SK-MEL-5 (cell line): Measurements from ENCODE around the gene SNRNP25. TPM values are rescaled to one million over a fixed set of nuclear protein-coding genes. Genes with fewer than 3 reads are reported as not detected.
"Not testable (repeated sequence)": the region's sequence is repeated elsewhere in the genome, so short reads cannot be mapped to it uniquely, and the experiment has no call there.

Source experiments
- DNase-seq: peaks from one replicate; pipeline ENCODE4 v3.0.0-alpha.2; 2016; ENCODE audit warnings: low read depth, low spot score
- in situ Hi-C: cut with HindIII; loops from 2 replicates; pipeline ENCODE4 v1.10.0; 2016; ENCODE audit warnings: low sequenced_read_pairs, high pct_unique_total_duplicates, low pct_unique_long_range_greater_than_20kb
- total RNA-seq: library from RNA; depleted of rRNA; stranded (reverse); fragments of >200 nt; shearing (Covaris generic); gene quantifications from 2 replicates; pipeline ENCODE4 v1.2.3, GENCODE V29; 2014

Gene SNRNP25
- total RNA-seq, 1 experiment from 2014 or later: 26.0 TPM

- in situ Hi-C loops, DNase-seq: not testable (repeated sequence)
Measured at GRCh38 chr16:38206-38605, 15.4 kb upstream of the SNRNP25 start.

GRCh38 chr16:38941-39892, 14.4 kb upstream of the SNRNP25 start:
- DNase-seq: no peak
- in situ Hi-C loops: no loop called here

- in situ Hi-C loops: no loop called here
- DNase-seq: no peak
Measured at GRCh38 chr16:41439-42068, 12.1 kb upstream of the SNRNP25 start.

DNA sequence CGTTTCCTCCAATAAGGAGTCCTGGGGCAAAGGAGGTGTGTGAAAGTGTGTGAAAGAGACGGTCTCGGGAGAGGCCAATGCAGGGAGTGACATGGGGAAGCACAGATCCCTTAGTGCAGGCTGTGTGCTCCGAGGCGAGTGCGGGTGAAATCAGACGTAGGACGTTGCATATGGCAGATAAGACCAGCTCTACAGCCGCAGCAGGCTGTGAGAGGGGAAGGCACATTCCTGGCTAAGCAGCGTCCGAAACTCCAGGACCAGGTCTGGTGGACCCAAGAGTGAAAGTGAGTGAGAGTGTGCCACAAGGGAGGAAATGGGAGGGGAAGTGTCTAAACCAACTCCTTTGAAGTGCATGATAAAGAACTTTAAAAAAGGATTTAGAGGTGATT, 11.6 kb upstream of the SNRNP25 start:
- in situ Hi-C loops: no loop called here
- DNase-seq: no peak

- no peak for DNase-seq
- in situ Hi-C loops: no loop called here
Measured at GRCh38 chr16:42691-43090, 10.9 kb upstream of the SNRNP25 start.

DNA sequence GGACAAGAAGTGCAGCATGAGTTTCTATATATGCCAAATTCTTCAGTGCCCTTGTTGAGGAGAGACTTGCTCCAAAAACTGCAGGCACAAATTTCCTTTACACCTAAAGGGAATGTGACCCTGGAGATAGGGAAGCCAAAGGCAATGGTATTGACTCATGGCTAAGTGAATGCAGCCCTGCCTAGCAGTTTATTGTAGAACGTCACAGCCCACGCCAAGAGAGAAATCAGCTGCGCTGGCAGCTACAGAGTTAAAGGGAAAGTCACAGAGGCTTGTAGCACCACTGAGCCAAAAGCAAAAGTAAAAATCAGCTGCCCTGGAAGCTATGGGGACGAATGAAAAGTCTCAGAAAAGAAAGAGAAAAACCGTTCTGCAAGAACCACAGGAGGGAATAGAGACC, 10.3 kb upstream of the SNRNP25 start:
- in situ Hi-C loops: no loop called here
- no peak for DNase-seq

GRCh38 chr16:44655-45054, 9.0 kb upstream of the SNRNP25 start:
- DNase-seq: no peak
- in situ Hi-C loops: no loop called here

- in situ Hi-C loops: no loop called here
- DNase-seq: no peak
Measured at GRCh38 chr16:45454-45853, 8.2 kb upstream of the SNRNP25 start.

- in situ Hi-C loops, DNase-seq: not testable (repeated sequence)
Measured at GRCh38 chr16:46510-46909, 7.1 kb upstream of the SNRNP25 start.

- no peak for DNase-seq
- in situ Hi-C loops: no loop called here
Measured at GRCh38 chr16:47234-47633, 6.4 kb upstream of the SNRNP25 start.

DNA sequence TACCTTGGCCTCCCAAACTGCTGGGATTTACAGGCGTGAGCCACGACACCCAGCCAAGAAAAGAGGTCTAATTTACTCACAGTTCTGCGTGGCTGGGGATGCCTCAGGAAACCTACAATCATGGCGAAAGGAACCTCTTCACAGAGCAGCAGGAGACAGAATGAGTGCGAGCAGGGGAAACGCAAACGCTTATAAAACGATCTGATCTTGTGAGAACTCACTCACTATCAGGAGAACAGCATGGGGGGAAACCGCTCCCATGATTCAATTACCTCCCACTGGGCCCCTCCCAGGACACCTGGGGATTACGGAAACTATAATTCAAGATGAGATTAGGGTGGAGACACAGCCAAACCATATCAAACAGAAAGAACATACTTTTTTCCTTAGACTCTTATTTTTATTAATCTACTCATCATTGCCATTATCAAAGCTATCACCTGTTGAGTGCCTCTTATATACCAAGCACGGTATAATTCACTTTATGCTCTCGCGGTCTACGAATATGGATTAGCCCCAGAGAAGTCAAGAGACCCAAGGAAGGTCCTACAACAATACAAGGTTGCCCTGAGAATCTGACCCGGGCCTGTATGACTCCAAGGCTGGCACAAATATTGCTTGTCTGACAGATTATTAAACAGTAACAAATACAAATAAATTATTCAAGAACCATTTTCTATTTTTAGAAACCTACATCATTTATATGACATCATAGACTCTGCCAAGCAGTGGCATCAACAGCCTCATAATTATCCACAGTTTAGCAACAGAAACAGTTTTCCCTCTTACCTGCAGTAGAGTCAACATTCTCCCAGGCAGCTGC, 2.6 kb upstream of the SNRNP25 start:
- in situ Hi-C loops: no loop called here
- no peak for DNase-seq

- no peak for DNase-seq
- in situ Hi-C loops: no loop called here
Measured at GRCh38 chr16:54237-54581, 581 bp downstream of the SNRNP25 start.

DNA sequence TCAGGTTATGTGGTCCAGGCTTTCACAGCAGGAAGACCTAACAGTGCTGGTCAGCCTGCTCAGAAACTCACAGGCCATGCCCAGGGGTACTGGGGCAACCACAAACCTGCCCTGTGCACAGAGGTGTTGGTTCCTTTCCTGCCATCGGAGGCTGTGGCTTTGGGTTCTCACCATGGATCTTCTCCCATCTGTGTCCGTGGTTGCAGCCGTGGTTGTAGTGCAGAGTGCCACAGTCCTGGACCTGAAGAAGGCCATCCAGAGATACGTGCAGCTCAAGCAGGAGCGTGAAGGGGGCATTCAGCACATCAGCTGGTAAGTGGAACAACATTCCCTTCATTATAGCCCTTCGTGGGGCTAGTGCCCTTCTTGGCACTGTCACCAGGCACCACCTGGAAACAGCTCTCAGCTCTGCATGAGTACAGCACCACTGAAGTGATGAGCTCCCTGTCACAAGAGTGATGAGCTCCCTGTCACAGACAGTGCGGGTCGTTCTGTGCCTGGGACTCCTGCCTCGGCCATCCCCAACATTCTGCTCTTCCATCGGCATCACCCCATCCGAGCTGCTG, 2.0 kb downstream of the SNRNP25 start:
- in situ Hi-C loops: no loop called here
- no peak for DNase-seq

DNA sequence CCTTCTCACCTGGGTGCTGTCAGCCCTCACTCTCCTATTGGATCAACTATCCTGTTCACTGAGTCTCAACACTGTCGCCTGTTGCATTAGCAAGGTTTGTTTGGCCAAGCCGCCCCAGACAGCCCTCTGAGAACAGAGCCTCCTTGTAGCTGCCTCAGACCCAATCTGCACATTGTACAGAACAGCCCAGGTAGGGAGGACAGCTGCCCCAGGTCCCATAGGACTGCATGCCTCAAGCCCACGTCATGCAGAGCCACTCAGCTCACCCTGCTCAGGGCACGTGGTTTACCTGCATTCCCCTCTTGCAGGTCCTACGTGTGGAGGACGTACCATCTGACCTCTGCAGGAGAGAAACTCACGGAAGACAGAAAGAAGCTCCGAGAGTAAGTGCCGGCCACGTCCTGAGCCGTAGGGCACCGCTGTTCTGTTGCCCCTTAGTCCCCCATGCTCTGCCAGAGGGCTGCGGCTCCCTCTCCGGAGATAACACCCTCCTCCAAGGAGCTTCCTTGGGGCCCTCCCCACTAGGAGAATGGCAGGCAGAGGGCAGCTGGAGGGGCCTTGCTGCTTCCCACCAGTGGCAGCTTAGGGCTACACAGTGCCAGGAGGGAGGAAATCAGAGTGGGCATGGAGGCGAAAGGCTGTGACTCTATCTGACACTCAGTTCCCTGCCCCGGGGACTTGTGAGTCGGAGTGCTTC, 2.8 kb downstream of the SNRNP25 start:
- in situ Hi-C loops: no loop called here
- DNase-seq: no peak

DNA sequence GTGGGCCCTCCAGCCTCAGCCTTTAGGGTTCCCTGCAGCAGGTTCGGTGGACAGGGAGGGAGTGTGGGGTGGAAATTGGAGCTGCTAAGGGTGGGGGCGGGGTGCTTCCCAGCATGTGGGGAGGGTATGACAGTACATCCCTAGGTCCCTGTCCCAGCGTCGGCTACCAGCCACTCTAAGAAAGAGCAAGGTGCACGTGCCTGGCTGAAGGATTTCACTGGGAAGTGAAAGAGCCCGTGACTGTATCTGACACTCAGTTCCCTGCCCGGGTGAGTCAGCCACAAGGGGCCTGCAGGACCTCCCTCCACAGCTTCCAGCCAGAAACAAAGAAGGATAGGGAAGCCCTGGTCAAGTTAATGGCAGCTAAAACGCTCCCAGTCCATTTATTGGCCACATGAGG, 4.1 kb downstream of the SNRNP25 start:
- no peak for DNase-seq
- in situ Hi-C loops: no loop called here

DNA sequence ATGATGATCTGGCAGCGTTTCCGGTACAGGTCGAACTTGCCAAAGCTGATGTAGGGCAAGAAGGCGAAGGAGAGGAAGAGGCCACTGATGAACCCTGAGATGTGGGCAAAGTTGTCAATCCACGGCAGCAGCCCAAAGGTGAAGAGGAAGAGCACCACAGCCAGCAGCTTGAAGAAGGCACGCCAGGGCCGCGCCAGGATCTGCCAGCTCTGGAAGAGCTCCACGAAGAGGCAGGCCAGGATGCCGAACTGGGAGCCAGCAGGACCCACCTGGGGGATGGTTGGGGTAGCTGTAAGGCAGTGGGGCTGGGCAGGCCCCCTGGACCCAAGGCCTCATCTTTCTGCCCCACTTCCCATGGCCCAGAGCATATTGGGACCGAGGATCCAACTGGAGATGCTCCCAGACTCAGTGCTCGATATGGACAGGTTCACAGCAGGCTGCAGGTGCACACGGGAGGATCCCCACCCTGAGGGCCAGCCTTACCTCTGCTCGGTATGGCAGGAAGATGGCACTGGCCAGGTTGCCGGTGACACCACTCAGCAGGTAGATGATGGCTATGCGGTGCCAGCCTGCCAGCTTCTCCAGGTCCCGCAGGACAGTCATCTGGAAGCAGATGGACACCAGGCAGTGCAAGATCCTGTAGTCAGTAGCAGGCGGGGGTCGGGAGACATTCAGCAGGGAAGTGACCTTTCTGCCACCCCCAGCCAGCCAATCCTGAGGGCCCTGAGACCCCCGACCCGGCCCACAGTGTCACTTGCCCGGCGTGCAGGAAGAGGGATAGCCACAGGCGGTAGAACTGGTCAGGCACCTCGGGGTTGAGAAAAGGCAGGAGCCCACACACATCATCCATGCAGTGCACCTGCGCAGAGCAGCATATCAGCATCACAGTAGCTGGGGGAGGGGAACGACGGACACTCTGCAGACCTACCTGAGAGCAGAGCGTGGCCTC, 5.1 kb downstream of the SNRNP25 start:
- no peak for DNase-seq
- in situ Hi-C loops: no loop called here
